Psoas muscle (tissue), 8 donors: ENCODE measurements around the gene C19orf67. TPM values are rescaled to one million over a fixed set of nuclear protein-coding genes. Genes with fewer than 3 reads are reported as not detected.

Source experiments
- ATAC-seq, 4 donors: fragments of 200-7000 bp; cut with Tn5 transposase; one replicate each; pipeline ENCODE4 v1.9.1; 2020; ENCODE audit warnings: moderate library complexity in 3 of 4, mild to moderate bottlenecking in 2 of 4
- DNase-seq, 2 donors: peaks; one replicate each; pipeline ENCODE4 v3.0.0-alpha.2; 2020
- H3K27ac ChIP-seq: fragments of 200-600 bp; one replicate; pipeline ENCODE4 v1.8.0; 2022
- H3K27me3 ChIP-seq, 3 donors: fragments of 200-600 bp in 1 of 3; one replicate each; pipeline versions ENCODE4 v1.6.1 to v1.8.0; 2013 to 2022; ENCODE audit warnings: low read length in 2 of 3, mild to moderate bottlenecking in 2 of 3, moderate library complexity in 1 of 3; ENCODE audit not compliant: insufficient read depth in 3 of 3
- H3K36me3 ChIP-seq, 2 donors: fragments of 200-600 bp in 1 of 2; one replicate each; pipeline versions ENCODE4 v1.6.1 to v1.8.0; 2013 to 2022; ENCODE audit warnings: low read depth in 1 of 2, mild to moderate bottlenecking in 1 of 2, moderate library complexity in 1 of 2; ENCODE audit not compliant: insufficient read depth in 1 of 2
- H3K4me1 ChIP-seq: fragments of 200-600 bp; one replicate; pipeline ENCODE4 v1.8.0; 2022
- H3K4me3 ChIP-seq: fragments of 200-600 bp; one replicate; pipeline ENCODE4 v1.8.0; 2022; ENCODE audit warnings: mild to moderate bottlenecking
- H3K9me3 ChIP-seq: fragments of 200-600 bp; one replicate; pipeline ENCODE4 v1.8.0; 2022
- CTCF ChIP-seq: fragments of 200-600 bp; IDR thresholded peaks from one replicate; pipeline ENCODE4 v1.8.0; 2022; ENCODE audit warnings: antibody characterized with exemption
- WGBS, 3 donors: extraction: QIAGEN DNeasy Blood & Tissue Kit; methylation state at CpG; one replicate each; pipeline versions ENCODE4 v1.1.6 to v1.1.7; 2013; 5-methylcytosine and 5-hydroxymethylcytosine counted together
- intact Hi-C, 2 donors: fragments of 100-400 bp; cut with DNase I; formaldehyde crosslinking; loops; one replicate each; pipeline versions ENCODE4 v1.11.0 to v1.14.2; 2022
- long read RNA-seq, 2 donors: library from polyadenylated mRNA; unstranded; transcript quantifications; one replicate each; pipeline ENCODE4 v2.0.0, GENCODE V29; 2021
- polyA plus RNA-seq, 3 donors: library from polyadenylated mRNA; stranded (reverse); fragments of 200-250 nt; gene quantifications; one replicate each; pipeline ENCODE4 v1.2.3, GENCODE V29; 2013
- total RNA-seq, 4 donors: library from RNA; stranded (reverse); fragmentation: NEBNext Ultra II Directional in 2 of 4; extraction: Animal tissue kit (Norgen Biotek cat#: 25700) in 2 of 4; gene quantifications; one replicate each; pipeline versions ENCODE4 v1.2.1 to v1.2.4, GENCODE V29; 2021 to 2023
- donor health status: healthy with polysubstance abuse.
- donor health status: DM: no; HTN: no; CAD: no; lungs with moderate emphysema.
- donor health status: Bipolar disorder and iron deficiency.
- donor health status: healthy.
- donor health status: DM: yes; HTN: yes; CAD: no.
- donor health status: DM: no; HTN: no; CAD: no.
- donor health status: DM: no; HTN: no; CAD: no.
- donor health status: DM: yes; HTN: yes; CAD: no.

The C19orf67 gene
- not detected for total RNA-seq
- polyA plus RNA-seq = not detected
- long read RNA-seq, donor 1 = 0 reads
- long read RNA-seq, donor 2 = 0 reads

GRCh38 chr19:14085309-14085995 is at the start of gene C19orf67:
Gene C19orf67, minus strand, starts transcription at chr19:14085783. Its CDS starts 156 bp downstream, at chr19:14085627.
- ATAC-seq (no peak), DNase-seq (no peak)
- intact Hi-C loops = no loop called here
- H3K9me3 ChIP-seq = no peaks in the 10 kb centered on the region
- H3K36me3 ChIP-seq = peaks cover 0 to 28% of the 10 kb centered on the region in 2 donors
- H3K4me3 ChIP-seq = no peak within 1 kb of the TSS
- 64 to 74% (median 70%) methylated on average over 31 to 54 of the region's 54 CpGs for WGBS, 3 donors
- H3K27me3 ChIP-seq = no peaks in the 10 kb centered on the region
- no peak within 1 kb of the TSS for H3K27ac ChIP-seq
- no peak for TF ChIP-seq CTCF
- peaks cover 9% of the 10 kb centered on the region for H3K4me1 ChIP-seq

- H3K36me3 ChIP-seq = no peaks in the 10 kb centered on the region
- WGBS, 3 donors = 38 to 51% (median 40%) methylated on average over 6 of the region's 6 CpGs
- intact Hi-C loops = loop anchor here in 1 of 2 donors (2.0 to 5.0 kb wide), 2 partner anchors 63 to 258 kb away; partner anchors contain the start of genes MISP3 and NANOS3
- no peak overlapping the region for H3K4me3 ChIP-seq
- no peak for TF ChIP-seq CTCF
- ATAC-seq (no peak), DNase-seq (no peak)
- no peak overlapping the region for H3K27ac ChIP-seq
- H3K27me3 ChIP-seq = no peaks in the 10 kb centered on the region
- peaks cover 29% of the 10 kb centered on the region for H3K4me1 ChIP-seq
- H3K9me3 ChIP-seq = no peaks in the 10 kb centered on the region
Observed at GRCh38 chr19:14135355-14135754, 49.8 kb upstream of the C19orf67 start.

- H3K27me3 ChIP-seq = no peaks in the 10 kb centered on the region
- H3K27ac ChIP-seq = peak overlapping the region; percentile 83
- DNase-seq (peak; percentile 57 to 82), ATAC-seq (peak; percentile 85 to 91 (median 86))
- H3K36me3 ChIP-seq = no peaks in the 10 kb centered on the region
- H3K4me3 ChIP-seq = no peak overlapping the region
- TF ChIP-seq CTCF = no peak
- WGBS, 3 donors = 26 to 42% (median 29%) methylated on average over 4 of the region's 4 CpGs
- intact Hi-C loops = no loop called here
- no peaks in the 10 kb centered on the region for H3K9me3 ChIP-seq
- H3K4me1 ChIP-seq = peaks cover 42% of the 10 kb centered on the region
Observed at GRCh38 chr19:14127929-14128509, 42.4 kb upstream of the C19orf67 start.

GRCh38 chr19:14127176-14127575 is 41.6 kb upstream of the C19orf67 start:
- Histone ChIP-seq H3K27ac (peak overlapping the region; percentile 83), H3K36me3 (no peaks in the 10 kb centered on the region), H3K4me1 (peaks cover 42% of the 10 kb centered on the region), H3K27me3 (no peaks in the 10 kb centered on the region), H3K4me3 (no peak overlapping the region), H3K9me3 (no peaks in the 10 kb centered on the region)
- TF ChIP-seq CTCF = no peak
- ATAC-seq = peak; percentile 86 to 90 (median 88)
- intact Hi-C loops = no loop called here
- peak; percentile 79 to 88 for DNase-seq
- 16 to 40% (median 23%) methylated on average over 8 of the region's 8 CpGs for WGBS, 3 donors
